HG03108 (cell line): ENCODE results near the gene ZDHHC12.

Source experiments
- ATAC-seq: cut with Tn5 transposase; IDR thresholded peaks from one replicate; pipeline ENCODE4 v1.9.1; 2021; ENCODE audit warnings: moderate library complexity; ENCODE audit not compliant: unreplicated experiment

Gene ZDHHC12, protein sequence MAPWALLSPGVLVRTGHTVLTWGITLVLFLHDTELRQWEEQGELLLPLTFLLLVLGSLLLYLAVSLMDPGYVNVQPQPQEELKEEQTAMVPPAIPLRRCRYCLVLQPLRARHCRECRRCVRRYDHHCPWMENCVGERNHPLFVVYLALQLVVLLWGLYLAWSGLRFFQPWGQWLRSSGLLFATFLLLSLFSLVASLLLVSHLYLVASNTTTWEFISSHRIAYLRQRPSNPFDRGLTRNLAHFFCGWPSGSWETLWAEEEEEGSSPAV

DNA sequence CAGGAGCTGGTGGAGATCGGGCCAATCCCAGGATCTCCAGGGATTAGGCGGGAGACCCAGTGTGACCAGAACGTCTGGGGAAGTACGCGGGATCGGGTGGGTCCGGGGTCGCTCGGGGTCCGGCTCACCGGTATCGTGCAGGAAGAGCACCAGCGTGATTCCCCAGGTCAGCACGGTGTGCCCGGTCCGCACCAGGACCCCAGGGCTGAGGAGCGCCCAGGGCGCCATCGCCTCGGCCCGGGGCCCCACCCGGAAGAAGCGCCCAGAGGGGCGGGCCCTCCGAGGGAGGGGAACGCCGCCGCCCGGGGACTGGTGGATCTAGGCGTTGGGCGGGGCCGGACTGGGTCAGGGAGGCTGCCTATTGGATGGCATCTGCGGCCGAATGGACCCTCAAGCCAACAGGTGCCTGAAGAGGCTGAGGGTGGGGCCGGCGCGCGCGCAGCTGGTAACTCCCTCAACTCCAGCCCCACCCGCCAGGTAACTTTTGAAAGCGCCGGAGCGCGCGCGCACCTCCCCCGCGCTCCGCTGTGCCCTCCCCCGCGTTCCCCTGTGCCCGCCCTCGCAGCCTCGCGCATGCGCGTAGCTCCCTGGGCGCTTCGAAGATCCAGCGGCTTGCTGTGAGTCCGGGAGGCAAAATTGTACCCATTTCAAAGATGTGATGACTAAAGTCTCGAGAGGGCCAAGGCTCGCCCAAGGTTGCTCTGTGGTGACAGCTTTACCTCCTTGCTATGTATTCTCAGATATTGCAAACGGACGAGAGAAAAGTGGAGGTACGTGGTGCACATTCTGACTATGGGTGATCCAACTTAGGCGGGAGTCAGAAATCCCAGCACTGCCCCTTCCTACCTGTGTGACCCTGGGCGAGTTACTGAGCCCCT, at the start of gene ZDHHC12:
ZDHHC12 (minus strand) TSS at position 262 of the 878 bp plus-strand sequence; CDS start at position 228, 34 bp downstream.
- ATAC-seq = peak; percentile 95

DNA sequence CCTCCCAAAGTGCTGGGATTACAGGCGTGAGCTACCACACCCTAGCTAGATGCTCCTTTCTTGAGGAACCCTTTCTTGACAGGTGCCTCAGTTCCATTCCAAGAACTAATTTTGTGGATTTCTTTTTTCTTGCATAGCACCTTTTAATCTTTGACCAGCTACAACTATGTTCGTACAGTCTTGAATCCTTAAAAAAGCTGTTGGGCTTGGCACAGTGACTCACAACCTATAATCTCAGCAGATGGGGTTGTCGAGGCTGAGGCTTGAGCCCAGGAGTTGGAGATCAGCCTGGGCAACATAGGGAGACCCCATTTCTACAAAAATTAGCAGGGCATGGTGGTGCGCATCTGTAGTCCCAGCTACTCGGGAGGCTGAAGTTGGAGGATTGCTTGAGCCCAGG, 49.1 kb upstream of the ZDHHC12 start:
- no peak for ATAC-seq

DNA sequence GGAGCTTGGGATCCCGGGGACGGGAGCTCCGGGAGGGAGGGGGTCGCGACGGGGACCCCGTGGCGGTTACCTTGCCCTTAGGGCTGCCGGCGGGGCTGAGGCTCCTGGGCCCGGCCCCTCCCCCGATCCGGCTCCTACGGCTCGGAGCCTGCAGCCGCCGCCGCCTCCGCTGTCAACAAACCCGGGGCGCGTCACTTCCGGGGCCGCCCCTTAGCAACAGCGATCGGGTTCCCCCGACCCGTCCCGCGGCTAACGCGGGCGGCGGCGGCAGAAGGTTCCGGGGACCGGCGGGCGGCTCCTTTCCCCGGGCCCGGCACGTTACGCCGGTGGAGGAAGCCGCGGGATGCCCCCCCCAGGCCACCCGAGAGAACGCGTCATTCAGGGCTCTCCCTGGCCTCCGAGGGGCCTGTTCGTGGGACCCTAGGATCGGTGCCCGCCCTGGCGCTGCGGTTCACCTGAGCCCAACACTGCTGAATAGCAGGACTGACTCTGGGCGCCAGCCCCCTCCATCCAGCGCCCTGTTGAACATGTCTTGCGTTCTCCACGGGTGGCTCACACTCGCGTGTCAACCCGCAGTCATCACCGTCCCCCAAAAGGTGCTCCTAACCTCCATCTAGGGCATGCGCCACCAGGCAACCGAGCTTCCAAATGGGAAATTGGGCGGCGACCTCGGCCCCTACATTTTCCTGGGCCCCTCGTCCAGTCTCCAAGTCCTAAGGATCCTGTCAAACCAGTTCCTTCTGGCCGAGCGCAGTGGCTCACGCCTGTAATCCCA, 48.0 kb upstream of the ZDHHC12 start, which contains the start of gene ZER1:
ZER1 (minus strand) TSS at position 183 of the 775 bp plus-strand sequence. CDS start 16,362 bp downstream, outside the sequence.
- peak; percentile 92 for ATAC-seq

DNA sequence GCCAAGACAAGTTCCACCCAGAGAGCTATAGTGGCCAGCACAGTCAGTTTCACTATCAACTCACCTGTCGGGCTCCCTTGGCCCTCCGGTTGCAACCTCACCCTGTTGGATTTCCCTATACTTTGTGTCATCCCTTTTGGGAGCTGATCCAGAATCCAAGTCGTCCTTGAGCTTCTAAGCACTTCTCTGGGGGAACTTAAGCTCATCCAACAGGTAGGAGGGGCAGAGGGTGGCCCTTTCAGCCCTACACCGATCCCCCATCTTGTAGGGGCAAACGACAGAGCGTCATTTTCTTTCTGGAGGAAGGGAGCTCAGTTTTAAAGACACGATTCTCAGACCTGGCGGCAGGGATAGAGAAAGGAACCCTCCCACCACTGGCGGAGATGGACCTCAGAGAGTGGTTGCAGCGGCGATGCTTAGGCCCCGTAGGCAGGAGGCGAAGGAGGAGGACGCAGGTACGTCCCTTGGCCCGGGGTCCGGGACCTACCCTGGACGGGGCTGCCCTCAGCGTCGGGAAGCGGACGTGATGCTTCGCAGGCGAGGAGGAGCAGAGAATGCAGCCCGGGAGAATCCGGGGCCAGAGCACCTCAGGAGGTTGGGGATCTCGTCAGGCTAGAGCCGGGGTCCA, 47.3 kb upstream of the ZDHHC12 start:
- peak; percentile 28 for ATAC-seq

DNA sequence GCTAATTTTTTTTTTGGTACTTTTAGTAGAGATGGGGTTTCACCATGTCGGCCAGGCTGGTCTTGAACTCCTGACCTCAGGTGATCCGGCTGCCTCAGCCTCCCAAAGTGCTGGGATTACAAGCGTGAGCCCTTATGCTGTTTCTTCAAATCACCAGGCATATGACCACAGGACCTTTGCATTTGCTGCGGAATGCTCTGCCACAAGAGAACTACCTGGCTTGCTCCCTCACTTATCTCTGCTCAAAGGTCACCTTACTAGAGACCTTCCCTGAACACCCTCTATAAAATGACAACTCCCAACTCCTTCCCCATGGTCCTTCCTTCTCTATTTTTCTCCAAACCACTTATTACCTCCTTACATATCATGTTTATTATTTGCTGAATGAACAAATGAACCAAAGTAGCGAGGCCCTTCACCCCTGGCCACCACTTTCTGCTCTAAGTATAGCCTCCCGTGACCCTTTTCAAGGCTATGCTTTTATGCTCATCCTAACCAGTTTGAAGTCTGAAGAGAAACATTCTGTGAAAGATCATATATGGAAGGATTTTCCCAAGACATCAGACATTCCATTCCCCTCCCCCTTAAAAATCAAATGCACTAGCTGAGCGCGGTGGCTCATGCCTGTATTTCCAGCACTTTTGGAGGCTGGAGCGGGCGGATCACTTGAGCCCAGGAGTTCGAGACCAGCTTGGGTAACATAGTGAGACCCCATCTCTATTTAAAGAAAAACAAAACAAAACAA, 46.5 kb upstream of the ZDHHC12 start:
- ATAC-seq = no peak

DNA sequence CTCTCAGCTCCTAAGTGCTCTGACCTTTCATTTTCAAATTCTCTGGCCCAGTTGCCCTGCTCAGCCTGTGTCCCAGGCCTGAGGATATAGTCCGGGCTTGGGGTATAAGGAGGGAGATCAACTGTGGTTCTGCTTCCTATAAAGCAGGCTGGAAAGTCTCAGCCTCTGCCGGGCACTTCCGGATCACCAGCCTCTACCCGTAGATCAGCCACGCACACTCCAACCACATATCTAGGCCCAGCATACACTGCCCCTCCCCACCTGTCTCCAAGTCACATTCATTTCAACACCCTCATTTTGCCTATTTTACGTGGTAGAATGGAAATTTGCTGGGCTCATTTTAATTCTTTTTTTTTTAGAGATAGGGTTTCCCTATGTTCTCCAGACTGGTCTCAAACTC, 44.7 kb upstream of the ZDHHC12 start:
- no peak for ATAC-seq

DNA sequence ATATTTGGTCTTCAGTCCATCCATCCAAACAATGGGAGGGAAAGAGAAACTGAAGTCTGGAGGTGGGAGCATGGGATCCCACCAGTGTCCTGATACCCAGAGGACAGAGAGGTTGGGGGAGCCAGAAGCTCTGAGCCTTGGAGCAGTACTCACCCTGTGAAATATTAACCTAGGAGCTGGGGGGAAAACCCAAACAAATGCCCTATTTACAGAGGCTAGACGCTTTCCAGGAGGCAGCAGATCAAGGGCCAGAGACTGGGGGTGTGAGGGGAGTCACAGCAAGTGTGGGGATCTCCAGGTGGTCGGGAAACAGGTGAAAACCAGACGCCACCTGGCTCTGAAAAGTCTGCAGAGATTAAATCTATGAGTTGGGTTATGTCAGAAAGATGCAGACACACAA, 41.6 kb upstream of the ZDHHC12 start:
- ATAC-seq = no peak

DNA sequence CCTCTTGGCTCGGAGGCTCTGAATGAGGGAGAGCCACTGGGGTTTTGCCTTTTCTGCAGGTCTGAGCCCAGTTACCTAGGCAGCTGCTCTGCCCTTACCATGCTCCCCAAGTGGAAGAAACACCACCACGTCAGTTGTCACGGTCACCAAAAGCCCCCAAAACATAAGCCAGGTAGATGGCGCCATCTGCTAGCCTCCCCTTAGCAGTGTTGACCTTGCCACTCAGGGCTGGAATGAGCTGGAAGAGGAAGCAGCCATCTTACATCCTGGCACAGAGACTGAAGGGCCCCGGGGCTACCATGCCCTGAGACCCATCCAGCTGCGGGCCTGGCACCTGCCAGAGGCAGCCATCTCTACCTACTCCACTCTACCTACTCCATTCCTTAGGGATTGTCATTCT, 40.4 kb upstream of the ZDHHC12 start:
- no peak for ATAC-seq

DNA sequence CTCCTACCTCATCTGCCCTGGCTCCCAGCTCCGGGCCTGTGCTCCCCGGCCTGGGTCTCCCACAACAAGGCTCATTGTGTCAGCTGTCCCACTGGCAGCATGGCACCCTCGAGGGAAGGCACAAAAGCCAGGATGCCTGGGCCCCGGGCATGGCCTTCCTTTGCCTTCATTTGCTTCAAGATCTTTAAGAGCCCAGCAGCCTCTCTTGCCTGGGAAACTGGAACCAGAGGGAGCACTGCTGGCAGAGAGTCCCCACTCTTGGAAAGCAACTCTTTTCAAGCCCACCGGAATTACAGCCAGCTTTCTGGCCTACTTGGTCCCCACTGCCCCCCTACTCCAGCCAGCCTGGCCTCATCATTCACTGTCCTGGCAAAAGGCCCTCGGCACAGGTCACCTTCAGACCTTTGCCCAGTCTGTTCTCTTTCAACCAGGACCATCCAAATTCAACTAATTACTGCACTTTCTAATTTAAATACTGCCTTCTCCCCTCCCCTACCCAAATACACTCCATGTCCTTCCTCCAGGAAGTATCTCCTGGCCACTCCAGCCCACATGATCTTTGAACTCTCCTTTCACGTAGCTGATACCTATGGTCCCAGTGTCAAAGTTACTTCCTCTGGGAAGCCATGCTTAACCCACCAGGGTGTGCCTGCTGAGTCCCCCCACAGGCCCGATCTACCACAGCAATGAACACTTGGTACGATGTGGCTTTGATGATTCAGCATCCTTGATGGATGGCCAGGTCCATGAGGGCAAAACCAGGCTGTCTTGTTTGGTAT, 38.9 kb upstream of the ZDHHC12 start:
- ATAC-seq = no peak

DNA sequence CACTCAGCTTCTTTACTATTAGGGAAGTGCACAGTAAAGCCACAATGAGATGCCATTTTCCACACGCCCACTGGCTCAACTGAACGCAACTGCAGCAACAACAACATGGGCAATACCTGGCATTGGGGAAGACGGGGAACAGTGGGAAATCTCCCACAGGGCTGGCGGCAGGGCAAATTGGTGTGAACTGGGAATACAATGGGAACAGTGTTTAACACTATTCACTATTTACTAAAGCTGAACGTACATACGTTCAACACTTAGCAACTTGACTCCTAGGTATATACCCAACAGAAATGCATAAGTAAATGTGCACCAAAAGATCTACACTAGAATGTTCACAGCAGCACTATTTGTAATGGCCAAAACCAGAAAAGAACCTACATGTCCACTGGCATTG, 33.7 kb upstream of the ZDHHC12 start:
- no peak for ATAC-seq

DNA sequence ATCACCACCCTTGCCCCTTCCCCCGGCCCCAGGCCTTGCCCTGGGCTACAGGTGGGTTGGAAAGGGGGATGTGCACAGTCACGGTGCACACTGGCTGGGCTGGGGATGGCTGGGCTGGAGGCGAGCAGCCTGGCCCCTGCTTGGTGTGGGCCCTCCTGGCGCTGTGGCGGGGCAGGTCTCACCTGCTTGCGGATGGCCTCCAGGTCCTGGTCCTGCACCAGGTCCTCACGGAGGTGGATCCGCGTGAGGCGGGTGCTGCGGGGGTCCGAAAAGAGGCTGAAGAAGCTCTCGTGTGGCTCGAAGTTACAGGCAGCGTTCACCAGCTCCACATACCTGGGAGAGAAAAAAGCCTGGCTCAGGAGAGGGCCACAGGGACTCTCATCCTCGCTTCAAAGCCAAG, 29.7 kb upstream of the ZDHHC12 start:
- ATAC-seq = no peak

DNA sequence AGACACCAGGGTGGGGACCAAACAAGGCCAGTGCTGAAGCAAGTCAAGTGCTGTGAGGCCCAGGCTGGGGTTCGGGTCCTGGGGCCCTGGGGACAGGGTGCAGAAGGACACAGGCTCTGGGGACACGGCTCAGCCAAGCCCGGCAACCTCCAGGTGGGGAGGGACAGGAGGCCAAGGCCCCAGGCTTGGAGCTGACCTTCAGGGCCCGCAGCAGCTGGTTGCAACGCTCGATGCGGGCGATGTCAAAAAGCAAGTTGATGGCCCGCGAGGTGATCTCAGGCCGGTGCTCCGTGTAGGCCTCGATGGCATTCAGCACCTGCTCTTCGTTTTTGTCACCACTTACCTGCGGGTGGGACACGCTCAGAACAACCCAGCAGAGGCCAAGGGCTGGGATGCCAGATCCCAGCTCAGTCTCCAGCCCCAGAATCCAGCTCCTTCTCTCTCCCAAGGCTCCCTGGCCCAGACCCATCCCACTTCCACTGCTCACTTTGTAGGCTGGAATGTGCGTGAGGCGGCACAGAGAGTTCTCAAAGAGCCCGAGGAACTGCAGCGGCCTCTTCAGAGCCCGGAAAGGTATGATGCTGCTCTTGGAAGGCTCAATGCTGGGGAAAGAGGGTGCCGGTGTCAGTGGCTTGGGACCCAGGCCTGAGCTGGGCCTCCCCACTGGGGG, 27.1 kb upstream of the ZDHHC12 start:
- no peak for ATAC-seq

DNA sequence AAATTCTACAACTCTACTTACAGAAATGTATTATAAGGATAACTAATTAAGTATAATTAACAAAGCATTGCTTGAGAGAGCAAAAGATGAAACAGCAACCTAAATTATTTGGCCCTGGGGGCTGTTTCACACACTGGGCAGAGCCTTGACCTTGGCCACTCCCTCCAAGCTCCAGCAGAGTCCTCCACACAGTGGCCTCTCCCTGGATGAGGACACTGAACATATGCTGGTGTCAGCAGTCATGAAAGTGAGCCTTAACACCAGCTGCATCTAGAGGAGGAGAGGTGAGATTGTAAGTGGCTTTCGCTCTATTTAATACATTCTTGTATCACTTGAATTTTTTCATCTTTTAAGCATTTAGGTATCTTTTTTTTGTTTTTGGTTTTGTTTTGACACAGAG, 23.3 kb upstream of the ZDHHC12 start:
- no peak for ATAC-seq

DNA sequence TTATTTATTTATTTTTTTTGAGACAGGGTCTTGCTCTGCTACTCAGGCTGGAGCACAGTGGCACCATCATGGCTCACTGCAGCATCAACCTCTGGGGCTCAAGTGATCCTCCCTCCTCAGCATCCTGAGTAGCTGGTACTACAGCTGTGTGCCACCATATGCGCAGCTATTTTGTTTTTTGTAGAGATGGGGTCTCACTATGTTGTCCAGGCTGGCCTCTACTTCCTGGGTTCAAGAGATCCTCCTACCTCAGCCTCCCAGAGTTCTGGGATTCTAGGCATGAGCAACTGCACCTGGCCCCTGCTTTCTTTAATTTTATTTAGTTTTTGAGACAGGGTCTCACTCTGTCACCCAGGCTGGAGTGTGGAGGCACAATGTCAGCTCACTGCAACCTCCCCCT, 19.5 kb upstream of the ZDHHC12 start:
- ATAC-seq = no peak

DNA sequence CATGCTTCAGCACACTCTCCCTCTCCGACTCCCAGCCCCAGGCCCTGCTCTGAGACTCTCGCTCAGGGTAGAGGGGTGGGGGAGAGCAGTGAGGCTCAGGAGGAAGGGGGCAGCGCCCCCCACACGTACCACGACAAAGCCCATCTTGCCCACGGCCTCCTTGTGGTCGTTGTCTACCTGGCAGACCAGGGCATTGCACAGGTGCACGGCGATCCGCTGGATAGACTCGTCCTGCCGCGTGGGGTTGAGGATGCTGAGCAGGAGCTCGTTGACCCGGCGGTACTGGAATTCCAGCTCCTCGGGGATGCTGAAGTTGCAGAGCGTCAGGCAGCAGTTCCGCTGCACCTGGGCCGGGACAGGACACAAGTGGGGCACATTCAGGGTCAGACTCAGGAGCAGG, 18.5 kb upstream of the ZDHHC12 start:
- ATAC-seq = no peak

DNA sequence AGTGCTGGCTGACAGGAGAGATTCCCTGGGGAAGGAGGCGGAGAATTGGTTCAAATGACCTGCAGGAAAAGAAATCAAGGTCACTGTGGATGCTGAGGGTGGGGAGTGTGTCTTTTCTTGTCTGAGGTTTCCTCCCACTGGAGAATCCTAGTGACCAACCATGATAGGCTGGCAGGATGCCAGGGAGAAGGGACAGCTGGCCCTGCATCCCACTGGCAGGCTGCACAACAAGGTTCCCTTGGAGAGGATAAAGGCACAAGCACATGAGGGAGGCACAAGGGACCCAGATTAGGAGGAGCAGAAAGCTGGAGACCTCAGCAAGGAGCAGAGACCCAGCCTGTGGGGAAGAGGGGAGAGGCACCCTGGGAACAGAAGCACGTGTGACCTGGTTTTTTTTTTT, 11.4 kb upstream of the ZDHHC12 start:
- ATAC-seq = no peak

DNA sequence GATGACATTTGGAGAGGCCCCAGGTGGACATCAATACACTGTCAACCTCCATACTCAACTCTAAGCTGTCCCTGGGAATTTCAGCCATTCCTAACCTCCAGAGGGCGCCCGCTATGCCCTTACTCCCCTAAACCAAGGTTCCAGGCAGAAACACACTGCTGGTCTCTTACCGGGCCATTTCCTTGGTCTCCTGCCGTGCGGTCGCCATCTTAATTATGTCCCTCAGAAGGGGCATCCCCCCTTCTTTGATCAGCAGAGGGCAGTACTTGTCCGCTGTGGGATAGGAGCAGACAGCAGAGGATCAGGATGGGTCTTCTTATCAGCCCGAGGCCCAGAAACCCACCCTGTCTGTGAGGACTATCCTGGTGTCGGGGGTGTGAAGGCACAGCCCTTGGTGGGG, 9.3 kb upstream of the ZDHHC12 start:
- no peak for ATAC-seq

DNA sequence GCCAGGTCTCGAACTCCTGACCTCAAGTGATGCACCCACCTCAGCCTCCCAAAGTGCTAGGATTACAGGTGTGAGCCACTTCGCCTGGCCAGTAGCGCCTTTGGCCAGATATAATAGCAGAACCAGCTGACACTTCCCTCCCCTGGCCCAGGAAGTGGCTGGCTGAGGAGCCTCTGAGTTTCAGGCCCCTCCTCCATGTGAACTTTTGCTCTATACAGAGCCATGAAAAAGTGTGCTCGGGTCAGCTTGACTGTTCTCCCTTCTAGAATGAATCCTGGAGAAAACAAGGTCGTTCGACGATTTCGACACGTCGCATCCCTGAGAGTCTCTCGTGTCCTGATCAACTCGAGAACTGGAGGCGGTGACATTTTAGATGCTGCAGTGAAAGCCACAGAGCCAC, 8.6 kb upstream of the ZDHHC12 start:
- ATAC-seq = no peak

DNA sequence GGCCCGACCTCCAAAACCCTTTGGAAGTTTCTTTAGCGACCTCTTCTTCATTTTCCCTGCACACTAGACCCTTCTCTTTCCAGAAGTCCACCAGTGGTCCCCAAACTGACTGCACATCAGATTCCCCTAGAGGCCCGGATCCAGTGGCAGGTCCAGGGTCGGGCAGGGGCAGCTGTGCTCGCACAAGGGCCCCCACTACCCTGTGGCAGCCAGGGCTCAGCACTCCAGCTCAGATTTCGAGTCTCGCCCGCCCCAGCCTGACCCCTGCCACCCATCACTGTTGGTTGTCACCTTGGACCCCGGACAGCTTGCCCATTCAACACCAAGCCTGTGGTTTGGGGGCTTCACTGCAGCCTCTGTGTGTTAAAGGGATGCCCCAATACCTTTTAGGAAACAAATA, 7.8 kb upstream of the ZDHHC12 start:
- no peak for ATAC-seq
